SH-SY5Y (cell line): ENCODE measurements around the gene GNAT1.

Experiments used
- GATA2 ChIP-seq: IDR thresholded peaks from 2 replicates; pipeline ENCODE4 v1.6.1; 2011; ENCODE audit warnings: mild to moderate bottlenecking, low read depth, low read length
- GATA3 ChIP-seq: IDR thresholded peaks from 2 replicates; pipeline ENCODE4 v1.6.1; 2011; ENCODE audit warnings: low read depth, mild to moderate bottlenecking, low read length, moderate library complexity

The GNAT1 gene

GRCh38 chr3:50167069-50167840, 24.2 kb upstream of the GNAT1 start:
- no peak for TF ChIP-seq GATA2
- TF ChIP-seq GATA3: no peak

DNA sequence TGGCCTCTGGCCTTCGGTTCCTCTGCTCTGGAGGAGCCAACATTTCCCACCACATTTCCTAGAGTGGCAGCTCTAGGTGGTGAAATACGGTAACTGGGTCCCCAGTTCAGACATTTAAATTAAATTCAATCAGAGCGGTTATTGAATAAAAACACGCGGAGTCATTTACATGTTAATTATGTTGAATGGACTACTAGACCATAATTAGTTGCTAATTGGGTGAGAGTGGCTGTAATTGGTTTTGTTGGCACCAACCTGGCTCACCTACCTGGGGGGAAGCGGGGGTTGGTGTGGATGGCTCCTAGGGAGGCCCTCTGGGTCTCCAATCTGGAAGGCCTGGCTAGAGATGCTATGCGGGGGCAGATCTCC, 23.6 kb upstream of the GNAT1 start:
- TF ChIP-seq GATA3 (no peak), GATA2 (no peak)

DNA sequence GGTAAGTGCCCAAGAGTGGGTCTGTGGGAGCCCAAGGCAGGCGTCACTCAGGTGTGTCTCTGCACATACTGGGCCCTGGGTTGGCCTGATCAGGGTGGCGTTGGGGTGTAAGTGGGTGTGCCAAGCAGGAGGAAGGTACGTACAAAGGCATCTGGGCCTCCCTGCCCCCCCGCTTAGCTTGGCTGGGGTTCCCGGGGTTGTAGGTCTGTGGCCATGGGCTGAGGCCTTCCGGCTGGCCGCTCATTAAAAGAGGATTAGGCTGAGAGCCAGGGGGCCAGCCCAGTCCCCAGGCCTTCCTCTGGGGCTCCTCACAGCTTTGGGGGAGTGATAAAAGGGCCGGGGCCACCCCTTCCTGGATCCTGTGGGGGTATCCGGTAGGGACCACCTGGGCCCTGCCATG, 23.0 kb upstream of the GNAT1 start:
- TF ChIP-seq GATA3: no peak
- TF ChIP-seq GATA2: no peak

- no peak for TF ChIP-seq GATA3
- no peak for TF ChIP-seq GATA2
These were observed 22.6 kb upstream of the GNAT1 start for GRCh38 chr3:50168791-50169190.

DNA sequence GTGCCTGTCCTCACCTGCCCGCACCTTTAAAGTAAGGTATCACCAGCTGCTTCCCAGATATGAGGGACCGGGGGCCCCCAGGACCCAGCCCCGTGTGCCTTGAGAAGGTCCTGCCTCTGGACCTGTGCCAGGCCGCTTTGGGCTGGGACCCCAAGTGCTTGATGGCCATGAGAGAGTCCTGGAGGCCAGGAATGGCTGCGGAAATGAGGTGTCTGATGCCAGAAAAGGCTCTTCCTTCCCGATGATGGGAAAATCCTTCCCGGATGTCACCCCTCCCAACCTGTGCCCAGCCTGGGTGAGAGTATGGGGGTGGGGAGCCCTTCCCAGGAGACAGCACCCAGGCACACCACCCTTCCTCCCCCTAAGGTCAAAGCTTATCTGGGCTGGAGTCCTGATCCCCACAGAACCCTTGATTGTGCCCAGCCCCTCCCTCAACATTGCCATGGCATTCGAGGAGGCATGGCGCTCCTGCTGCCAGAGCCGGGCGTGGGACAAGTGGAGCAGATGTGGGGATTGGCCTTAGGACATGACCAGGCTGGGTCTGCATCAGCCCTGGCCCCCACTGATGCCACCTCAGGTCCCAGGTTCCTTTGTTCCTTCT, 22.1 kb upstream of the GNAT1 start:
- no peak for TF ChIP-seq GATA3
- TF ChIP-seq GATA2: no peak

- TF ChIP-seq GATA2 (no peak), GATA3 (no peak)
These were observed 21.6 kb upstream of the GNAT1 start for GRCh38 chr3:50169858-50170257.

GRCh38 chr3:50170689-50171088, 20.7 kb upstream of the GNAT1 start:
- TF ChIP-seq GATA3: no peak
- TF ChIP-seq GATA2: no peak

DNA sequence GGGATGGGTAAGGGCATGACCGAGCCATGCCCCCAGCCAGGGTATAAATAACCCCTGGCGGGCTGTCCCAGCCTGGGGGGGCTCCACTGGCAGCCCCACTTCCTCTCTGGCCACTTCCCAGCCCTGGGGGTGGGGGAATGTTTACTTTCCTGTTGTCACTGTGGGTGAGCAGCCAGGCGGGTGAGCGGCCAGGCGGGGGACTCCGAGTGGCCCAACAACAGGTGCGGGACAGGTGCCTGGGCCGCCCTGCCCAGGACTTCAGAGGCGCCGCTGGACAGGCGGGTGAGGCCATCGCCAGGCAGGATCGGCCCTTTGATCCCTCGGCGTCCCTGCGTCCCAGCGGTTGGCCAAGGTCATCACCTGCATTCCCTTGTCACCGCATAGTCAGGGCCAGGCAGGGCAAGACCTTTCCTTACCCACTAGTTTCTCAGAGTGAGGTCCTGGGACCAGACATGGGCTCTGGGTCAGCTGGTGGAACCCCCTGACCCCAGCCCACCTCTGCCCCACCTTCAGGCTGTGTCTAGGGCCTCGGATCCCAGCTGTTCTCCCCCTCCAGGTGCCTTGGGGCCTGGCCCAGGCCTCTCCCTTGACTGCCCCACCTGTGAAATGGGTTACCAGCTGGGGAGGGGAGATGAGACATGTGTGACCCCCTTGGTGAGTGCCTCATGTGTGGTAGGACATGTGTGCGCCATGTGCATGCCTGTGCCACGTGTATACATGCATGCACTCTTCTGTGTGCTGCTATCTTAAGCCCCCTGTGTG, 19.7 kb upstream of the GNAT1 start:
- TF ChIP-seq GATA2 (no peak), GATA3 (no peak)

DNA sequence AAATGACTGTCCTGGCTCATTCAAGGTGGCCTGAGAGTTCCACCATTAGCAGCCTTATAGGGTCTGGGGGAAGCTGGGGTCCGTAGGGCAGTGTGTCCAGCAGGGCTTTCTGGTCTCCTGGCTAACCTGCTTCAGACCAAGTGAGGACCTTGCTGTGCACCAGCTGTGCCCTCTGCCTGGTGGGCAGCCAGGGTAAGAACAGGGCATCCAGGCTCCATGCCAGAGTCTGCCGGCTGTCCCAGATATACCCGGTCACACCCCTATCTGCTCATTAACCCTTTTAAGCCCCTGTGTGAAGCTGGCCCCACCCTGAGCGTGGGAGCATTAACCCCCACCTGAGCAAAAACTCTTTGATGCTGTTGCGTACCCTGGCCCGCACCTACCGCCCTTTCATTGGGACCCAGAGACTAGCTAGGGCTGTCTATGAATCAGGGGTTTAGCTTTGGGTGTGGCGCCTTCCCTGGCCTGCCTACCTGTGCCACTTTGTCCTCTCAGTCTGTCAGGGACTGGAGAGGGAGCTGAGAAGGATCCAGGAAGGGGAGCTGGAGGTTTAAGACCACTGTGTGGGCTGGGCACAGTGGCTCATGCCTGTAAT, 18.7 kb upstream of the GNAT1 start:
- TF ChIP-seq GATA2: no peak

DNA sequence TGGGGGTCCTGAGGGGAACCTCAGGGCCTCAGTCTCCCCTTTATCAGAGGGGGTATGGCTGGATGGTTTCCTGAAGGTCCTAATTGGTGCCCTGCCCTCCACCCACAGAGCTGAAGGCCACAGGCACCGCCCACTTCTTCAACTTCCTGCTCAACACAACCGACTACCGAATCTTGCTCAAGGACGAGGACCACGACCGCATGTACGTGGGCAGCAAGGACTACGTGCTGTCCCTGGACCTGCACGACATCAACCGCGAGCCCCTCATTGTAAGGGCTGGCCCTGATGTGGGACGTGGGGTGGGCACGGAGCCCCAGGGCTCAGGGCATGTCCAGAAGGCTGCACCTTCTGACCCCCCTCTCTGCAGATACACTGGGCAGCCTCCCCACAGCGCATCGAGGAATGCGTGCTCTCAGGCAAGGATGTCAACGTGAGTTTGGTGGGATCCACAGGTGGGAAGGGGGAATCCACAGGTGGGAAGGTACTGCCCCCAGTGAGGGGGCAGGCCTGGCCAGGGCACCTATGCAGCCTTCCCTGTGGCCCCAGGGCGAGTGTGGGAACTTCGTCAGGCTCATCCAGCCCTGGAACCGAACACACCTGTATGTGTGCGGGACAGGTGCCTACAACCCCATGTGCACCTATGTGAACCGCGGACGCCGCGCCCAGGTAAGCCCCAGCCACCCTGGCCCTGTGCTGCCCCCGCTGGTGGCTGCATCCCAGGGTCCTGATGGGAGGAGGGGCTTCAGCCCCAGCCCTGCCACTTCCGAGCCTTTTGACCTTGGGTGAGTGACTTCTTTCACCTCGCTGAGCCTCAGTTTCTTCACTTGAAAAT, 17.5 kb upstream of the GNAT1 start:
- no peak for TF ChIP-seq GATA3
- no peak for TF ChIP-seq GATA2

GRCh38 chr3:50174517-50174895, 16.9 kb upstream of the GNAT1 start:
- no peak for TF ChIP-seq GATA2
- TF ChIP-seq GATA3: no peak

GRCh38 chr3:50174947-50175524, 16.4 kb upstream of the GNAT1 start:
- no peak for TF ChIP-seq GATA2

DNA sequence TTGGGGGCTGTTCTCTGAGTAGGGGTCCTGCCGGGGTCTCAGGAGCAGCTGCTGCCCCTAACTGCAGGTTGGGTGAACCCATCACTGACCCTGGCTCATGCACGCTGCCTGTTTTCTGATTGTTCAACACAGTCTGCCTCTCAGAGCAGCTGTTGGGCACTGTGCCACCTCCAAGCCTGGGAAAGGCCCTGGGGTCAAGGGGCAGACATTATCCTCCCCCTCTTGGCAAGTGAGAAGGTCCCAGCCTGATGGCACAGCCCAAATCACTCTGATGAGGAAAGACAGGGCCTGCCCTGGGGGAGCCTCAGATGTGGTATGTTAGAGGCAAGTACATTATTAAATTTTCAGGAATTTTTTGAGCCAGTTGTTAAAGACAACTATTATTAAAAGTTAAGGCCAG, 14.1 kb upstream of the GNAT1 start:
- TF ChIP-seq GATA2 (no peak), GATA3 (no peak)
